CD14-positive monocyte (primary cell): ENCODE data around the gene ZCCHC2. TPM values are rescaled to one million over a fixed set of nuclear protein-coding genes. Genes with fewer than 3 reads are reported as not detected.

Experiments used
- DNase-seq, 3 donors: peaks; one replicate each; pipeline ENCODE4 v3.0.0-alpha.2; 2011 to 2022
- H2AFZ ChIP-seq: 2 replicates; pipeline ENCODE4 v1.6.0; 2012; ENCODE audit warnings: mild to moderate bottlenecking, low read depth, low read length, inconsistent platforms; ENCODE audit not compliant: insufficient read depth, poor library complexity, severe bottlenecking
- H3K27ac ChIP-seq, 2 donors: 1 replicate in 1 of 2; 2 replicates in 1 of 2; pipeline ENCODE4 v1.5.1; 2012 to 2013; ENCODE audit warnings: low read length in 2 of 2, control low read depth in 1 of 2, inconsistent platforms in 1 of 2, low read depth in 1 of 2, mild to moderate bottlenecking in 1 of 2
- H3K27me3 ChIP-seq, 2 donors: one replicate each; pipeline versions ENCODE4 v1.6.0 to v1.6.1; 2011 to 2013; ENCODE audit warnings: low read length in 2 of 2; ENCODE audit not compliant: control insufficient read depth in 2 of 2, insufficient read depth in 2 of 2
- H3K36me3 ChIP-seq, 2 donors: replicated peaks in 1 of 2; 1 replicate in 1 of 2; 2 replicates in 1 of 2; pipeline versions ENCODE4 v1.5.1 to v1.6.1; 2012 to 2013; ENCODE audit warnings: low read length in 2 of 2, control low read depth in 1 of 2, inconsistent platforms in 1 of 2, mild to moderate bottlenecking in 1 of 2; ENCODE audit not compliant: insufficient read depth in 2 of 2, control insufficient read depth in 1 of 2
- H3K4me1 ChIP-seq, 2 donors: 1 replicate in 1 of 2; 2 replicates in 1 of 2; pipeline versions ENCODE4 v1.5.1 to v1.6.1; 2012 to 2013; ENCODE audit warnings: low read length in 2 of 2, control low read depth in 1 of 2, inconsistent platforms in 1 of 2, mild to moderate bottlenecking in 1 of 2, moderate library complexity in 1 of 2; ENCODE audit not compliant: insufficient read depth in 2 of 2, control insufficient read depth in 1 of 2
- H3K4me2 ChIP-seq: replicated peaks from 2 replicates; pipeline ENCODE3; 2012; ENCODE audit warnings: low read length, moderate library complexity, mild to moderate bottlenecking; ENCODE audit not compliant: poor library complexity, severe bottlenecking; ENCODE audit errors: extremely low read depth
- H3K4me3 ChIP-seq, 3 experiments: fragments of 200-600 bp in 1 of 3; sonication (generic) in 1 of 3; replicated peaks in 1 of 3; 1 replicate in 2 of 3; 2 replicates in 1 of 3; pipeline ENCODE4 v1.5.1; 2011 to 2013; ENCODE audit warnings: low read length in 3 of 3, mild to moderate bottlenecking in 3 of 3, control low read depth in 2 of 3, low read depth in 2 of 3, inconsistent platforms in 1 of 3, moderate library complexity in 1 of 3
- H3K79me2 ChIP-seq: 2 replicates; pipeline ENCODE4 v1.6.0; 2012; ENCODE audit warnings: mild to moderate bottlenecking, control low read depth, inconsistent platforms, low read length, moderate library complexity; ENCODE audit not compliant: insufficient read depth
- H3K9ac ChIP-seq: 2 replicates; pipeline ENCODE4 v1.6.0; 2017; ENCODE audit warnings: low read length, mild to moderate bottlenecking; ENCODE audit not compliant: insufficient read depth, poor library complexity, severe bottlenecking
- H3K9me3 ChIP-seq, 2 donors: replicated peaks in 1 of 2; 1 replicate in 1 of 2; 2 replicates in 1 of 2; pipeline versions ENCODE4 v1.5.1 to v1.6.1; 2012 to 2013; ENCODE audit warnings: low read length in 2 of 2, control low read depth in 1 of 2; ENCODE audit not compliant: control insufficient read depth in 1 of 2, insufficient read depth in 1 of 2
- H4K20me1 ChIP-seq: 2 replicates; pipeline ENCODE4 v1.6.0; 2012; ENCODE audit warnings: mild to moderate bottlenecking, low read length, control low read depth, moderate library complexity; ENCODE audit not compliant: insufficient read depth
- H3K27ac Mint-ChIP-seq, 7 donors: one replicate each; pipeline ENCODE4 v1.8.0; 2020; ENCODE audit warnings: mild to moderate bottlenecking in 7 of 7, mixed read lengths in 7 of 7, moderate library complexity in 6 of 7, inconsistent platforms in 2 of 7
- H3K27me3 Mint-ChIP-seq, 3 donors: one replicate each; pipeline ENCODE4 v1.8.0; 2021 to 2022; ENCODE audit warnings: low read depth in 3 of 3, mild to moderate bottlenecking in 3 of 3, mixed read lengths in 3 of 3, moderate library complexity in 3 of 3, inconsistent platforms in 1 of 3
- H3K36me3 Mint-ChIP-seq, 2 donors: one replicate each; pipeline ENCODE4 v1.8.0; 2020; ENCODE audit warnings: mixed read lengths in 2 of 2, inconsistent platforms in 1 of 2, mild to moderate bottlenecking in 1 of 2
- H3K4me1 Mint-ChIP-seq: one replicate; pipeline ENCODE4 v1.8.0; 2020; ENCODE audit warnings: mild to moderate bottlenecking, mixed read lengths
- H3K4me3 Mint-ChIP-seq, 2 donors: one replicate each; pipeline ENCODE4 v1.8.0; 2020; ENCODE audit warnings: mild to moderate bottlenecking in 2 of 2, mixed read lengths in 2 of 2, moderate library complexity in 1 of 2
- H3K9me3 Mint-ChIP-seq, 7 donors: one replicate each; pipeline ENCODE4 v1.8.0; 2020 to 2022; ENCODE audit warnings: mixed read lengths in 7 of 7, mild to moderate bottlenecking in 6 of 7, moderate library complexity in 6 of 7, inconsistent platforms in 2 of 7
- CTCF ChIP-seq: fragments of 200-600 bp; IDR thresholded peaks from one replicate; pipeline ENCODE4 v1.8.0; 2022; ENCODE audit warnings: antibody characterized with exemption, mild to moderate bottlenecking
- WGBS: methylation state at CpG from one replicate; pipeline ENCODE4 v1.1.5; 2013; ENCODE audit warnings: missing lambda C conversion rate; ENCODE audit not compliant: insufficient coverage; 5-methylcytosine and 5-hydroxymethylcytosine counted together
- intact Hi-C, 2 donors: fragments of 100-400 bp; cut with micrococcal nuclease; formaldehyde crosslinking; loops; one replicate each; pipeline versions ENCODE4 v1.15.0 to v1.15.1; 2023
- polyA plus RNA-seq, 3 donors: library from polyadenylated mRNA; depleted of rRNA in 1 of 3; unstranded in 2 of 3; stranded (reverse) in 1 of 3; fragments of 300-500 nt in 2 of 3; fragments of >200 nt in 1 of 3; fragmentation: Illumina TruSeq in 2 of 3; gene quantifications; 1 replicate in 2 of 3; 2 replicates in 1 of 3; pipeline ENCODE4 v1.2.3, GENCODE V29; 2012 to 2021

Gene ZCCHC2
- polyA plus RNA-seq, 3 donors: 0.59 to 24.9 (median 0.71) TPM

- H4K20me1 ChIP-seq: peaks cover 18% of the 10 kb centered on the region
- no peak overlapping the region for H2AFZ ChIP-seq
- H3K9ac ChIP-seq: no peak overlapping the region
- peak overlapping the region in 1 of 3 experiments; percentile 52 for H3K4me3 ChIP-seq
- H3K36me3 ChIP-seq: peaks cover 8 to 32% of the 10 kb centered on the region in 2 donors
- peak overlapping the region; percentile 67 for H3K4me2 ChIP-seq
- H3K9me3 ChIP-seq: no peaks in the 10 kb centered on the region
- Mint-ChIP-seq H3K27ac (peak overlapping the region in 3 of 7 donors; percentile 70 to 80 (median 70)), H3K36me3 (peaks cover 21 to 32% of the 10 kb centered on the region in 2 donors), H3K4me3 (peak overlapping the region; percentile 48 to 71), H3K27me3 (peaks cover under 1 to 7% (median 4%) of the 10 kb centered on the region in 3 donors), H3K9me3 (no peaks in the 10 kb centered on the region), H3K4me1 (peaks cover 30% of the 10 kb centered on the region)
- H3K79me2 ChIP-seq: no peaks in the 10 kb centered on the region
- DNase-seq: peak; percentile 72 to 82 (median 73)
- intact Hi-C loops: loop anchor here in 1 of 2 donors (5.0 to 10.0 kb wide), 2 partner anchors 157 to 400 kb away; partner anchors contain the start of genes PIGN and RELCH
- TF ChIP-seq CTCF: peak; percentile 94
- peaks cover 12 to 23% of the 10 kb centered on the region in 2 donors for H3K4me1 ChIP-seq
- WGBS: 2% methylated on average over 11 of the region's 23 CpGs
- H3K27ac ChIP-seq: peak overlapping the region; percentile 11 to 32
- no peaks in the 10 kb centered on the region for H3K27me3 ChIP-seq
Measured at GRCh38 chr18:62584241-62585120, 61.7 kb downstream of the ZCCHC2 start.

GRCh38 chr18:62585274-62586150, 62.7 kb downstream of the ZCCHC2 start:
- no peak overlapping the region for H3K4me2 ChIP-seq
- no peak for DNase-seq
- peaks cover 0 to 22% of the 10 kb centered on the region in 2 donors for H3K36me3 ChIP-seq
- H3K4me1 ChIP-seq: peaks cover 12 to 23% of the 10 kb centered on the region in 2 donors
- no peaks in the 10 kb centered on the region for H3K9me3 ChIP-seq
- Mint-ChIP-seq H3K4me1 (peaks cover 30% of the 10 kb centered on the region), H3K4me3 (peak overlapping the region in 1 of 2 donors; percentile 66), H3K27me3 (peaks cover 7 to 11% (median 8%) of the 10 kb centered on the region in 3 donors), H3K27ac (peak overlapping the region in 1 of 7 donors; percentile 1), H3K9me3 (no peaks in the 10 kb centered on the region), H3K36me3 (peaks cover 17 to 23% of the 10 kb centered on the region in 2 donors)
- intact Hi-C loops: loop anchor here in 1 of 2 donors (10.0 kb wide), 1 partner anchor 401 kb away; the partner anchor contains the start of genes PIGN and RELCH
- no peak overlapping the region for H3K9ac ChIP-seq
- no peak overlapping the region for H2AFZ ChIP-seq
- no peak for TF ChIP-seq CTCF
- H3K27ac ChIP-seq: no peak overlapping the region
- H4K20me1 ChIP-seq: peaks cover 18% of the 10 kb centered on the region
- H3K79me2 ChIP-seq: no peaks in the 10 kb centered on the region
- WGBS: 90% methylated on average over 5 of the region's 16 CpGs
- no peaks in the 10 kb centered on the region for H3K27me3 ChIP-seq
- H3K4me3 ChIP-seq: no peak overlapping the region
